Endometrial microvascular endothelial cells (primary cell): ENCODE results near the gene COX10. TPM values are rescaled to one million over a fixed set of nuclear protein-coding genes. Genes with fewer than 3 reads are reported as not detected.

Experiments used
- in situ Hi-C: cut with HindIII; loops from 2 replicates; pipeline ENCODE4 v1.10.0; 2017; ENCODE audit warnings: low sequenced_read_pairs, low pct_unique_long_range_greater_than_20kb; ENCODE audit errors: inconsistent ontology term
- total RNA-seq: library from RNA; depleted of rRNA; stranded (reverse); fragments of >200 nt; gene quantifications from one replicate; pipeline ENCODE4 v1.2.3, GENCODE V29; 2015; ENCODE audit errors: inconsistent ontology term

The COX10 gene
- total RNA-seq, 1 donor from 2014 or later: 24.6 TPM

DNA sequence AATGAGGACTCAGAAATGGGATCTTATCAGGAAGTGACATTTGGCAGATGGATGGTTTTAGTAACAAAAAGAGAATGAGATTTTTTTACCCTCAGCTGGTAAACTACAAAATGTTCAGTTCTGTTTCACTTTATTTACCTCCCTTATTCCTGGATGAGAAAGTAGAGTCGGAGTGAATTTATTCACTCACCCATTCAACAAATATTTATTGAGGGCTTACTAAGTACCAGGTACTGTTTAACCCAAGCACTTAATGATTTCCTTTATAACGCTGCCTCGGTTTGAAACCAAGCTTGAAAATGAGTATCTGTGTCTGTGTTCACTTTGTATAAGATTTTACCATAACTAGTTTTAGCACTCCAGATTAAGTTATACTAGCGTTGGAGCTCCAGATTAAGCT is 129.3 kb downstream of the COX10 start:
- in situ Hi-C loops: no loop called here

DNA sequence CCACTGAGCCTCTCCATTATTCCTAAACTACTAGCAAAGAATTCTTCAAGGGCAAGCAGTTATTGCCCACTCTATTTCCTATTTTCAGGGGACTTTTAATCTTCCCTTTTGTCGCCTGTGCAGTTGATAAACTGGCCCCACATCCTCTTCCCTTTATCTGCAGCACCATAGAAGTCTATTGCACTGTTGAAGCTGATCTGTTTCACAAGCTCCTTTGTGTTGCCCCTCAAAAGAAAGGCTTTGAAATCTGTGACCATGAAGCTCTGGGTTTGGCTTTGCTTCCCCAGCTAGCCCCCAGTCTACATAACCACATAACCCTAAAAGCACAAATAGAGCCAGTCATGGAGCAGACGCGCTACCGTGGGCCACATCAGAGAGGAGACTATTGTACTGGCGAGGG is 130.3 kb downstream of the COX10 start:
- in situ Hi-C loops: no loop called here

DNA sequence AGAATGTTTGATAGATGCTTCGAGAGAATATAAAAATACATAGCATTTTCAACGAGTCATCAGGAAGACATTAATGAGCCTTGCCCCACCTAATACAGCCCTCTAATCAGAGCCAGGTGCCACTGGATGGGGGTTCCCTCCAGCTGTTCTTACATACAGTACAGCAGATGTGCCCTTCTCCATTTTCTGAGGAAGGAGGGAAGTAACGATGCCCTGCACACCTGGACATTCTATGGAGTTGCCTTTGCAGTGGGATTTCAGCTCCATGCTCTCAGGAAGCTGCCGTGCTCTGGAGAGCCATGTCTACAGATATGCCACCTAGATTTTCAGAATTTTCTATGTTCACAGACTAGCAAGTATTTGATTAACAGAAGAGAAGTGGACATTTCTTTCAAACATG is 131.1 kb downstream of the COX10 start:
- in situ Hi-C loops: no loop called here

DNA sequence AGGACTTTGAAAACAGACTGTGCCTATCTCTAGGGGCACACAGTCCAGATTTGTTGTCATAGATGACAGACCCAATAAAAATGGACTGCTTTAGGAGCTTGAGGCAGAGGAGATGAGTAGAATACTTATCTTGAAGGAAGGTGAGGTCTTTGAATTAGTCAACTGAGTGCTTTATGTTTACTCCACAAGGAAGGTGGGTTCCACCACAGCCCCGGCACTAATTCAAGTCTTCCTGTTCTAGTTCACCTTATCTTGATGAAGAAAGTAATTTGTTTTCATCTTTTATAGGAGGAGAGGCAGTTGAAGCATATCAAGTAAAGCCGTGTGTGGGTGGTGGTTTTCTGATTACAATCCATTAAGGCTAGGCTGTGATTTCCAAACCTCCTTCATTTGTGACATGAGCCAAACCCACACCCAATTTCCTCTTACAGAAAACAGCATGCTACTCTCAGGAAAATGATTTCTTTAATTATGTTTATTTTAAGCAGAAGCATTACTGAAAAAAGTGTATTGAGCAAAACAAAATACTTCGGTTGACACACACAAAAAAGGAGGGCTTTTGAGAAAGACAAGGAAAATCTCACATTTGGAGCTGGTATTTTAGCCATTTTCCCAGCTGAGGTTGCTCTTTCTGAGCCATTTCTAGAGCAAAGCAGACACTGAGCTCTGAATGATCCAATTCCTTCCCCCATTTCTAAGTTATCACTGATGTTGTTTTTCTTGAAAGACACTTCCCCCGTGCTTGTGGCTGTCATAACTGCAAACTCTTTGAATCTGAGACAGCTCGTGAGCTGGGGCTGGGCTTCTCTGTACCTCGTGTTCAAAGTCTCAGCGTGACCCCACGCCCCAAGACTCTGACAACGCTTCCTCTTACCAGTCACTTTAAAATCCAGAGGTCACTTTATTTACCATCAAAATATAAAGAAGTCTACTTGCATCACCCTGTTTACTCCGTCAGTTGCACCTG is 132.0 kb downstream of the COX10 start:
- in situ Hi-C loops: no loop called here

DNA sequence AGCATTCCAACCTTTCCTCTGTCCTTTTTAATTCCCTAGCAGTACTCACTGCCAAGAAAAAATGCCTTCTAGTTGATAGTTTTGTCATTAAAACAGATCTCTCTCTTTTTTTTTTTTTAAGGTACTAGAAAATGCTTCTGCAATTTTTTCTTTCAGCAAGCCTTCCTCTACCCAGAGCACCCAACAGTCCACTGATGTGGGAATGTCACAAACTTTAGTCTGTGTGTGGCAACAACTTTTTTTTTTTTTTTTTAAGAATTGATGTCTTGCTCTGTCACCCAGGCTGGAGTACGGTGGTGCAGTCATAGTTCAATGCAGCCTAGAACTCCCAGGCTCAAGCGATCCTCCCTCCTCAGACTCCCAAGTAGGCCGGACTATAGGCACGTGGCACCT is 132.7 kb downstream of the COX10 start:
- in situ Hi-C loops: no loop called here

DNA sequence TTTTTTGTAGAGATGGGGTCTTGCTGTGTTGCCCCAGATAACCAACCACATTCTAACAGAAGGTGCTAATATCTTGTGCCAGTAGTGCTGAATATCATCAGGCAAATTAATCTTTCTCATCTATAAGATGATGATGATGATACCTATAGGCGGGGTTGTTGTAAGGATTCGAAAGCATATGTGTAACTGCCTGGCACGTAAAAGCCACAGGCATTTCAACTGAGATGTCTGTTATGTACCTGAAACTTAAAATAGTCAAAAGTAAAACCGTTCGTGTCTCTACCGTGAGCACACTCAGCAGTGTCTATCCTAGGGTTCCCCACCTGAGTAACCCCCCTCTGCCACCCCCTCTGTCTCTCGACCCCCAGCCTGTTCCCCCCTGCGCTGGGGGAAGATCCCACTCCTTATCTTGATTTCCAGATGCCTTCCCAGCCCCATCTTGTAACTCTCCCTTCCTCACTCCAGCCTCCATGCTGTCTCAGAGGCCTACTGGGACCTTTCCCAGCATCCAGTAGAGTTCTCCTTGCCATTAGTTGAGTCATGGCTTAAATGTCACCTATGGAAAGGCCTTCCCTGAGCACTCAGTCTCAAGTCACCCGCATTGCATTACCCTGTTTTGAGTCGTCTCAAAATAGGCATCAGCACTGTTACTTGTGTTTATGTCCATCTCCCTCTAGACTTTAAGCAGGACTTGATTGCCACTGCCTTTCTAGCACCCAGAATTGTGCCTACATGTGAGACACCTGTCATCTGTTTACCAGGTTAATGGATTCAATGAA is 133.3 kb downstream of the COX10 start:
- in situ Hi-C loops: no loop called here

DNA sequence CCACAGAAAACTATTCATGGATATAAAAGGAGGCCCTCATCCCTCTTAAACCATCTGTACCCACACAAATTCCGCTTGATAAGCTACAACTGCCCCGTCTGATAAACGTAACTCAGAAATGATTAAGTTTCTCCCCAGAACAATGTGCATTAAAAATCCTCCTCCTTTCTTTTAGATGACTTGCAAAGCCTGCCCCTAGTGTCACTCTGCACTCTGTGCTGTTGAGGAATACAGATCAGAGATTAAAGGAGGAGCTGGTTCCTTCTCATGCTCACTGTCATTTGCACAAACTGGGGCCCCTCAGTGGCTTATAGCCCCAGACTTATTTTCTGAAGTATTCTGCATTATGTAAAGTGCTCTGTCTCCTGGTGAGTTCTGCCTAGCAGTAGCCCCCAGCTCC is 134.1 kb downstream of the COX10 start:
- in situ Hi-C loops: no loop called here

DNA sequence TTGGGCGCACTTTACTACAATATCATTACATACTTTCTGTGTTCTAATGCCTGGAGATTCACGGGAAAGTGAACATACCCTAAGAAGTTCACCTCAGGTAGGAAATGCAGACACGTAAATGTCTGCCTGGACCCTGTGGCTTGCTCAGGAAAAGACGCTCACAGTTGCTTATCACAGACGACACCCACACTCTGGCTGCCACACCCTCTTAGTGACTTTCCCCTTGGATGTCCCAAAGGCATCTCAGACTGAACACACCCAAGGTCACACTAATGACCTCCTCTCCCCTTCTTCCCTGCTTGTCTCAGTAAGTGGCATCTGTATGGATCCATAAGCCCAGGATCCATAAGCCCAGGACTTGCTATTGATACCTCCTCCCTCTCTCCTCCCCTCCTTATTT is 134.8 kb downstream of the COX10 start:
- in situ Hi-C loops: no loop called here

GRCh38 chr17:14204546-14204945 is 135.2 kb downstream of the COX10 start:
- in situ Hi-C loops: no loop called here

- in situ Hi-C loops: no loop called here
These were observed 136.1 kb downstream of the COX10 start for GRCh38 chr17:14205380-14205779.

DNA sequence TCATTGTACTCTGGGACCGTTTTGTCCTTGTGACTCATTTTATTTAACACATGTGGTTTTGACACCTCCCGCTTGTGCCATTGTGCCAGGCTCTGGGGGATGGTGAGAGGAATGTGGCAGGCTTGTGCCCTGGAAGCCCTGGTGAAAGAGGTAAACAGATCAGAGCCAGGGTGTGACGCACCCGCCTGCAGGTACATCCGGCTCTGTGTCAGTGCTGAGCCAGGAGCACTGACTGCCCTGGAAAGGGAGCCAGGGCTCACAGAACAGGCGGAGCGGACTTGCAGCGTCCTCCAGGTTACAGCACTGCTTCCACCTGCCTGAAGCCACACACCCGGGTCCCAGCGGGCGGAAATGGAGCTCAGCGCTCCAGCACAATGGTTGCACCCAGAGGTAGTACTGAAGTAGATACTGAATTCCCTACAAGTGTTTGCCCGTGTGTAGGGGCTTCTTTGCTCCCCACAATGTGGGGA is 136.7 kb downstream of the COX10 start:
- in situ Hi-C loops: no loop called here

DNA sequence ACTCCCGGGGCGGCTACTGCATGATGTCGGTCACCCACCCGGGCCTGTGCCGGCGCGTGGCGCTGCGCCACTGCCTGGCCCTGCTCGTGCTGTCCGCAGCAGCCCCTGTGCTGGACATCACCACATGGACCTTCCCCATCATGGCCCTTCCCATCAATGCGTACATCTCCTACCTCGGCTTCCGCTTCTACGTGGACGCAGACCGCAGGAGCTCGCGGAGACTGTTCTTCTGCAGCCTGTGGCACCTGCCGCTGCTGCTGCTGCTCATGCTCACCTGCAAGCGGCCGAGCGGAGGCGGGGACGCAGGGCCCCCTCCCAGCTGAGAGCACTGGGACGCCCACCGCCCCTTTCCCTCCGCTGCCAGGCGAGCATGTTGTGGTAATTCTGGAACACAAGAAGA is 137.6 kb downstream of the COX10 start:
- in situ Hi-C loops: no loop called here

GRCh38 chr17:14207791-14208190 is 138.5 kb downstream of the COX10 start:
- in situ Hi-C loops: no loop called here

GRCh38 chr17:14209215-14209614 is 139.9 kb downstream of the COX10 start:
- in situ Hi-C loops: no loop called here

DNA sequence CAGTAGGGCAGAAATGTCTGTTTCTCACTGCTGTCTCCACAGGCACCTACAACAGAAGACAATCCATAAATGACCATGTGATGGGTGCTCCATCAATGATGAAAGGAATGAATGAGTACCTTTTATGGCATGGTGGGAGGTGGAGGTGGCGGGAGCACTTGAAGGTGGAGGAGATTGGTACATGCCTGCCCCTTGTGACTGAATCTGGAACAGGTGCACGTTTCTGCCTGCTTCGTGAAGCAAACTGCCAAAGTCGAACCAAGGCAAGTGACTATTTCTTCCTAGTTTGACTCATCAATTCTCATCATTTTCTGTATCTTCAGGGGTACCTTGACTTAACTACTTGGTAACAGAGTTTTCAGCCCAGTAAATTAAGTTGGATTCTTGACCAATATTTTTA is 141.9 kb downstream of the COX10 start:
- in situ Hi-C loops: no loop called here

- in situ Hi-C loops: no loop called here
These were observed 142.5 kb downstream of the COX10 start for GRCh38 chr17:14211801-14212200.

DNA sequence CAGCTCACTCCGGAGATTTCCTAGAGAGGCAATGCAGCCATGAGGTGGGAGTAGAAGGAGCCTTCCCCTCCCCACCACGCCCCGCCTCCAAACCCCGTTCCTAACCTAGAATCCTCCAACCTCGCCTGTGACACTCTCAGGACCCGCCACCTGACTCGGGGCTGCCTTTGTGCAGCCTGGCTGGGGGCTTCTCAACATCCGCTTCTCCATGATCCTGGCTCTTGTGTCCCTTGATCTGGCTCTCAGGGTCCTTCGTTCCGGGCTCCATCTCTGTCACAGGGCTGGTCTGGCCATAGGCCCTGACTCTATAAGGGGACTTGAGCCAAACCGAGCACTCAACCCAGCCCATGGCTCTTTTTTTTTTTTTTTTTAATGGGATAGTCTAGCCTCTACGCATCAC is 143.1 kb downstream of the COX10 start:
- in situ Hi-C loops: no loop called here

- in situ Hi-C loops: no loop called here
These were observed 145.0 kb downstream of the COX10 start for GRCh38 chr17:14214271-14214670.

DNA sequence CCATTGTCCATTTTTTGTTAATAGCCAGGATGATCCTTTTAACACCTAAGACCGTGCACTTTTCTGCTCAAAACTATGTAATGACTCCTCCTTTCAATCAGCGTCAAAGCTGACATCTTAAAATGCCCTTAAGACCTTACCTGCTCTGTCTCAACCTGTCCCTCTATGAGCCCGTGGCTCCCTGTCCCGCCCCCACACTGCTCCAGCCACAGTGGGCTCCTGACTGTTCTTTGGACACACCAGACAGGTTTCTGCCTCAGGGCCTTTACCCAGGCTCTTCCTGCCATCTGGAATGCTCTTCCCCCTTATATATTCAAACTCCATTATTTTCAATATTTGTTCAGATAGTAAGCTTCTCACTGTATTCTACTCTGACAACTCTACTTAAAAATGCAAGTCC is 153.3 kb downstream of the COX10 start:
- in situ Hi-C loops: no loop called here
